ENCODE results near the gene SAP30.

GRCh38 chr4:173413036-173413435, 42.3 kb downstream of the SAP30 start:
- TF ChIP-seq, protein P1, sequence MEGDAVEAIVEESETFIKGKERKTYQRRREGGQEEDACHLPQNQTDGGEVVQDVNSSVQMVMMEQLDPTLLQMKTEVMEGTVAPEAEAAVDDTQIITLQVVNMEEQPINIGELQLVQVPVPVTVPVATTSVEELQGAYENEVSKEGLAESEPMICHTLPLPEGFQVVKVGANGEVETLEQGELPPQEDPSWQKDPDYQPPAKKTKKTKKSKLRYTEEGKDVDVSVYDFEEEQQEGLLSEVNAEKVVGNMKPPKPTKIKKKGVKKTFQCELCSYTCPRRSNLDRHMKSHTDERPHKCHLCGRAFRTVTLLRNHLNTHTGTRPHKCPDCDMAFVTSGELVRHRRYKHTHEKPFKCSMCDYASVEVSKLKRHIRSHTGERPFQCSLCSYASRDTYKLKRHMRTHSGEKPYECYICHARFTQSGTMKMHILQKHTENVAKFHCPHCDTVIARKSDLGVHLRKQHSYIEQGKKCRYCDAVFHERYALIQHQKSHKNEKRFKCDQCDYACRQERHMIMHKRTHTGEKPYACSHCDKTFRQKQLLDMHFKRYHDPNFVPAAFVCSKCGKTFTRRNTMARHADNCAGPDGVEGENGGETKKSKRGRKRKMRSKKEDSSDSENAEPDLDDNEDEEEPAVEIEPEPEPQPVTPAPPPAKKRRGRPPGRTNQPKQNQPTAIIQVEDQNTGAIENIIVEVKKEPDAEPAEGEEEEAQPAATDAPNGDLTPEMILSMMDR (IDR thresholded peaks at IDR 0.05; ENCODE audit: low read length), result no peak
- no peak for TF ChIP-seq EZH2 (IDR thresholded peaks at IDR 0.05; ENCODE audit: borderline replicate concordance, low read length)

All from OCI-LY1 (cell line).